ENCODE data around the gene IGSF11. TPM values are rescaled to one million over a fixed set of nuclear protein-coding genes. Genes with fewer than 3 reads are reported as not detected.
A peak's percentile ranks its signal among the peaks of the same experiment; 100 is the strongest.

The IGSF11 gene
- total and polyA plus RNA-seq, 9 of the 15 experiments (the other 6 are each of a cell fraction or from before 2014, with no cell fraction given), result 1.2 to 2.8 (median 1.7) TPM

DNA sequence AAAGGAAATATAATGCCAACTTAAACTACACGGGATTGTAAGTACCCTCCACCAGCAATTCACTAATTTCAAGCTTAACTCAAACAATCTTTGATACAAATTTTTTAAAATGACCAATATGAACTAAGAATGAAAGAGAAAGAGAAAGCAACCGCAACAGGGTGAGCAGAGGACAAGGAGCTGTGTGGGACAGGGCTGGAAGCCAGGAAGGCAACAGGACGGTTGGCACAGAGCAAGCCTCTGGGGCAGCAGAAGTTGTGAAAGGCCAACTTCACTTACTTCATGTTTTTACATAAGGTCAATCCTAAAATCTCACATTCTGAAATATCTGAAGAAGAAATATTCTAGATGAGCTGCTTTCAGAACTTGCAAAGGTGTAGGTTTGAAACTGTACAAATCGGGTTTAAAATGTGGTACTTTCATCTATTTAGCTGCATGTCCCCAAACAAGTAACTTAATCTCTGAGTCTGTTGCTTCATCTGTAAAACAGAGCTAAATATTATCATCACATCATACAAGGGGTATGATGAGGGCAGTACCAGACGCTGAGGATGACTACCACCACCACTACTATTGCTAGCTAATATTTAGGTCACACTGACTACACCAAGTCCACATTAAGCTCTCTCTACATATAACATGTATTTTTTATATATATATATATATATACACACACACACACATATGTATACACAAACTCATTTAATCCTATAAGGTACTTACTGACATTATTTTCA is 101.7 kb downstream of the IGSF11 start:
- no peak overlapping the region for H3K4me3 ChIP-seq

More for the DNA sequence above, 101.7 kb downstream of the IGSF11 start:
- Histone ChIP-seq H3K4me2 (ENCODE audit: insufficient read depth, low read length) (peak overlapping the region; percentile 52; the same call in 1 of the 2 replicates), H3K36me3 (ENCODE audit: control insufficient read depth, insufficient read depth, low read length) (no peaks in the 10 kb centered on the region), H3K4me1 (replicated peaks in 1 of 2; ENCODE audit: control insufficient read depth in 2 of 2, insufficient read depth in 2 of 2, low read length in 2 of 2) (peaks cover 0 to 20% of the 10 kb centered on the region in 2 experiments; a peak in 3 of 5 replicates), H3K27me3 (ENCODE audit: control insufficient read depth in 2 of 2, insufficient read depth in 2 of 2, low read length in 2 of 2) (no peaks in the 10 kb centered on the region), H3K79me2 (ENCODE audit: control insufficient read depth, insufficient read depth, low read length) (no peaks in the 10 kb centered on the region), H3K9ac (ENCODE audit: insufficient read depth in 1 of 2, low read depth in 2 of 2, low read length in 2 of 2) (no peak overlapping the region), H3K9me1 (ENCODE audit: control insufficient read depth, insufficient read depth, low read length) (no peaks in the 10 kb centered on the region), H3K9me3 (replicated peaks; ENCODE audit: control insufficient read depth, insufficient read depth, low read depth, low read length) (no peaks in the 10 kb centered on the region), H4K20me1 (replicated peaks; ENCODE audit: control insufficient read depth, insufficient read depth, low read length) (no peaks in the 10 kb centered on the region), H3K27ac (ENCODE audit: extremely low read depth, low read depth, low read length) (peak overlapping the region; percentile 67; the same call in 1 of the 3 replicates), H2AFZ (ENCODE audit: low read depth, low read length) (peak overlapping the region; percentile 86)
- ChIA-PET CTCF (ENCODE audit: low intra/inter-chr PET ratio) (no interaction called here), POLR2A (interaction anchor here (1.3 kb wide), 1 partner anchor 10 kb away, joined by 5 read pairs; no protein-coding TSS in a partner anchor)
- intact Hi-C loops (cut with micrococcal nuclease), result no loop called here
- TF ChIP-seq ZNF395 (CRISPR knock-in tag; IDR thresholded peaks at IDR 0.05), result 0 out of 2 replicates have a peak, but pooled peaks have one; percentile 4
- TF ChIP-seq PRPF4 (IDR thresholded peaks at IDR 0.05; ENCODE audit: insufficient read depth, low read depth, low read length, poor library complexity, severe bottlenecking), result no peak
- FAIRE-seq (no peak), ATAC-seq (peak; percentile 14; the same call in 1 of the 3 replicates), DNase-seq (ENCODE audit: extremely low read depth in 1 of 4, low spot score in 3 of 4) (no peak)
- in situ Hi-C loops (cut with MboI), result no loop called here
- WGBS (ENCODE audit: insufficient coverage, low coverage, missing lambda C conversion rate), result 46% methylated on average over 3 of the region's 5 CpGs
- BruUV-seq (replicated peaks), result no TSS peak
